ENCODE data around the gene KCNIP3.

DNA sequence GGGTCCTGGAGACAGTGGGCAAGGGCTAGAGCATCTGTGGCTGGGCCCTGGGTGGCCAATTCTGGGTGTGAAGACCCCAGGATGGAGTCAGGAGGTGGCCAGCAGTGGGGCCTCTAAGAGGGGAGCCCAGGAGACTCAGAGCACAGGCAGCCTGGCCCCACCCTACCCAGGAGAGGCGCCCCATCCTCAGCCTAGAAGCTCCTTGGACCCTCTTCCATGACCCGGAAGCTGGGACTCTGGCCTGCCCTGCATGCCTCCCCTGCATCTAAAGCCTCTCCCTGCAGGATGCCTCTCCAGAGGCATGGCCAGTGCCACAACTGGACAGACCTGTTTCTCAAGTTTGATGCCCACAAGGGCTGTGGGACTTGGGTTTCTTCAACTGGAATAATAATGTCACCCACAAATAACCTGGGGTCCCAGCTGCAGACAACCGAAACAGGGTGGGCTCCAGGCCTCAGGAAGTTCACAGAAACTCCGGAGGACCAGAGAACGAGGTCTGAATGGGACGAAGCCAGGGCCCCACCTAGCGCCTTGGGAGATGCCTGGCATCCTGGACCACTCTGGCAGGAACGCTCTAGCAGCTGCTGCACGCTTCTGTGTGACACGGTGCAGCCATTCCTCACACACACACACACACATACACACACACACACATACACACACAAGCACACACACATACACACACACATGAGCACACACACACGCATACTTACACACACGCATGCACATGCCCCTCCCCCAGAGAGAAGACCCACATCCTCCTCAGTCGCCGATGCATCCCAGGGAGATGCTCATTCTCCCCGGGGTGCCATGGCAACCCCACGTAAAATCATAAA lies 16.4 kb downstream of the KCNIP3 start:
- TF ChIP-seq, protein P1, sequence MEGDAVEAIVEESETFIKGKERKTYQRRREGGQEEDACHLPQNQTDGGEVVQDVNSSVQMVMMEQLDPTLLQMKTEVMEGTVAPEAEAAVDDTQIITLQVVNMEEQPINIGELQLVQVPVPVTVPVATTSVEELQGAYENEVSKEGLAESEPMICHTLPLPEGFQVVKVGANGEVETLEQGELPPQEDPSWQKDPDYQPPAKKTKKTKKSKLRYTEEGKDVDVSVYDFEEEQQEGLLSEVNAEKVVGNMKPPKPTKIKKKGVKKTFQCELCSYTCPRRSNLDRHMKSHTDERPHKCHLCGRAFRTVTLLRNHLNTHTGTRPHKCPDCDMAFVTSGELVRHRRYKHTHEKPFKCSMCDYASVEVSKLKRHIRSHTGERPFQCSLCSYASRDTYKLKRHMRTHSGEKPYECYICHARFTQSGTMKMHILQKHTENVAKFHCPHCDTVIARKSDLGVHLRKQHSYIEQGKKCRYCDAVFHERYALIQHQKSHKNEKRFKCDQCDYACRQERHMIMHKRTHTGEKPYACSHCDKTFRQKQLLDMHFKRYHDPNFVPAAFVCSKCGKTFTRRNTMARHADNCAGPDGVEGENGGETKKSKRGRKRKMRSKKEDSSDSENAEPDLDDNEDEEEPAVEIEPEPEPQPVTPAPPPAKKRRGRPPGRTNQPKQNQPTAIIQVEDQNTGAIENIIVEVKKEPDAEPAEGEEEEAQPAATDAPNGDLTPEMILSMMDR (IDR thresholded peaks at IDR 0.05; ENCODE audit: low read depth, low read length, missing input control): no peak
- no peak for TF ChIP-seq GABPA (IDR thresholded peaks at IDR 0.05 in 1 of 2, conservative IDR thresholded peaks at IDR 0.05 in 1 of 2)
- no peak for TF ChIP-seq EGR1 (IDR thresholded peaks at IDR 0.05; ENCODE audit: low read depth in 2 of 2)
- TF ChIP-seq RAD21 (IDR thresholded peaks at IDR 0.05): no peak
- TF ChIP-seq, protein P2, sequence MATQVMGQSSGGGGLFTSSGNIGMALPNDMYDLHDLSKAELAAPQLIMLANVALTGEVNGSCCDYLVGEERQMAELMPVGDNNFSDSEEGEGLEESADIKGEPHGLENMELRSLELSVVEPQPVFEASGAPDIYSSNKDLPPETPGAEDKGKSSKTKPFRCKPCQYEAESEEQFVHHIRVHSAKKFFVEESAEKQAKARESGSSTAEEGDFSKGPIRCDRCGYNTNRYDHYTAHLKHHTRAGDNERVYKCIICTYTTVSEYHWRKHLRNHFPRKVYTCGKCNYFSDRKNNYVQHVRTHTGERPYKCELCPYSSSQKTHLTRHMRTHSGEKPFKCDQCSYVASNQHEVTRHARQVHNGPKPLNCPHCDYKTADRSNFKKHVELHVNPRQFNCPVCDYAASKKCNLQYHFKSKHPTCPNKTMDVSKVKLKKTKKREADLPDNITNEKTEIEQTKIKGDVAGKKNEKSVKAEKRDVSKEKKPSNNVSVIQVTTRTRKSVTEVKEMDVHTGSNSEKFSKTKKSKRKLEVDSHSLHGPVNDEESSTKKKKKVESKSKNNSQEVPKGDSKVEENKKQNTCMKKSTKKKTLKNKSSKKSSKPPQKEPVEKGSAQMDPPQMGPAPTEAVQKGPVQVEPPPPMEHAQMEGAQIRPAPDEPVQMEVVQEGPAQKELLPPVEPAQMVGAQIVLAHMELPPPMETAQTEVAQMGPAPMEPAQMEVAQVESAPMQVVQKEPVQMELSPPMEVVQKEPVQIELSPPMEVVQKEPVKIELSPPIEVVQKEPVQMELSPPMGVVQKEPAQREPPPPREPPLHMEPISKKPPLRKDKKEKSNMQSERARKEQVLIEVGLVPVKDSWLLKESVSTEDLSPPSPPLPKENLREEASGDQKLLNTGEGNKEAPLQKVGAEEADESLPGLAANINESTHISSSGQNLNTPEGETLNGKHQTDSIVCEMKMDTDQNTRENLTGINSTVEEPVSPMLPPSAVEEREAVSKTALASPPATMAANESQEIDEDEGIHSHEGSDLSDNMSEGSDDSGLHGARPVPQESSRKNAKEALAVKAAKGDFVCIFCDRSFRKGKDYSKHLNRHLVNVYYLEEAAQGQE (IDR thresholded peaks at IDR 0.05): no peak
- no peak for TF ChIP-seq MAX (IDR thresholded peaks at IDR 0.05)
- no peak for TF ChIP-seq YY1 (IDR thresholded peaks at IDR 0.05)
- no peak for TF ChIP-seq NR2F2 (IDR thresholded peaks at IDR 0.05)
- TF ChIP-seq SP1 (IDR thresholded peaks at IDR 0.05): no peak
- TF ChIP-seq TAF1 (conservative IDR thresholded peaks at IDR 0.05): no peak
- no peak for TF ChIP-seq RXRA (IDR thresholded peaks at IDR 0.05)
- no peak for TF ChIP-seq FOXA2 (IDR thresholded peaks at IDR 0.05)

Measured in liver (tissue), 3 donors.